HG03135 (cell line): Measurements from ENCODE around the gene AMFR.

Experiments used
- ATAC-seq: cut with Tn5 transposase; IDR thresholded peaks from one replicate; pipeline ENCODE4 v1.9.1; 2021; ENCODE audit warnings: mild to moderate bottlenecking, moderate library complexity; ENCODE audit not compliant: unreplicated experiment

Gene AMFR

DNA sequence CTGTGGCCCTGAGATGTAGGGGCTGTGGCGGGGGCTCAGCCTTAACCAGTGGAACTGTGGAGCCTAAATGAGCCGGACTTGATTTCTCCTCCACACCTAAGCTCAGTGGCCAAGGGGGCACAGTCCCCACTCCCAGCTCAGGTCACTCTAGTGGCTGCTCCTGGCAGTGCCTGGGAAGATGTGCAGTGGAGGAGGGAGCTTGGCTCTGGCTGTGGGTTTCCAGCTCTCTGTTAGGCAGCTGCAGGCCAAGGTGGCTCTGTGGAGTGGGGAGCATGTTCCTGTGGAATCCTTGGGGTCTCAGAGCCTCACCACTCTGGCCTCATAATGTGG, 76.3 kb downstream of the AMFR start:
- no peak for ATAC-seq

DNA sequence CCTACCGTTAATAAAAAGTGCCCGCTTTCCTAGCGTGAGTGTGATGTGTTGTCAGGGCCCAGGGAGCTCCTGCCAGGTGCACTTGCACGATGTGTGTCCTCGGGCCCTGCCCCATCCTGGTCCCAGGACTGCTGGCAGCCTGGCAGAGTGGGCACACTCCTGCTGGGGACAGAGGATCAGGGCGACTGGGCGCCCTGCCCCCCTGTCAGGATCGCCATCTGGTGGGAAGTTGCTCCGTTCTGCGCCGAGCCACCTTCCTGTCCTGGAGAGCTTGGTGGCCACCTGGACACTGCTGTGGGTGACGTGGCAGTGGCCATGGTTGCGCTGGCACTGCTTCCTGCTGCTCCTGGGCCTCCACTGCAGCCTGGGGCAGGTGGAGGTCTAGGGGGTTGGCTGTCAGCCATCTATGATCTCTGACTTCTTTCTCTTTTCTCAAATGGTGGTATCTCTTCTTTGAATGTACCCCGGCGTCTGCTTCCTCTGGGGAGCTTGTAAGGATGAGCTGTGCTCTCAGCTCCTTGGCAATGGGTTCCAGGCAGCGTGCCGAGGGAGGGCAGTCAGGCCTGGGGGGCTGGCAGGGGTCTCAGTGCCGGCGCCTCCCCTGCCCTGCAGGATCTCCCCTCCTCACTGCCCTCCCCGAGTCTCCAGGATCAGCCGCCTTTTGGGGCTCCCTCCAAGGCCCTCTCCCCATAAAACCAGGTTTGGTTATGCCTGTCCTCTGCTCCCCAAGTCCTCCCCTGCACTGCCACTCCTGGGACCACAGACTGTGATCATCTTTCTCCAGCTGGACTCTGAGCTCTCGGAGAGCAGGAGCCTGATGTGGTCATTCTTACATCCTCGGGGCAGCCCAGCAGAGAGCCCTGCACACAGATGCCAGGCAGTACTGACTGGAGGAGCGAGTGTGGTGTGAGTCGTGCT, 76.9 kb downstream of the AMFR start:
- ATAC-seq = no peak

DNA sequence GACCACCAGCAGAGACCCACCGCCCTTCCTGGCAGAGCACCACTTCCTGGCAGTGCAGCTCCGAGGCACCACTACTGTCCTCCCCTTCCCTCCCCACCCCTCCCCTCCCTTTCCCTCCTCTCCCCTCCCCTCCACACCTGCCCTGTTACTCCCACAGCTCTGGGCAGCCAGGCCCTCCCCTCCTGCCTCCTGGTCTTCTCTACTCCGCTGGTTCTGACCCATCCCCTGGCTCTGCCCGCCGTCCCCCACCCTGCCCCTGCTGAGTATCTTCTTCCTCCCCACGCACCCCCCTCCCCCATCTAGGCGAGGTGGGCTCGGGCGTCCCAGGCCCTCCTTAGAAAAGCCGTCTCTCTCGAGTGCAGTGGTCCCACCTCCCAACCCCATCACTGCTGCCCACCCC, 77.7 kb downstream of the AMFR start:
- ATAC-seq = no peak

GRCh38 chr16:56347166-56347565, 78.2 kb downstream of the AMFR start:
- no peak for ATAC-seq

DNA sequence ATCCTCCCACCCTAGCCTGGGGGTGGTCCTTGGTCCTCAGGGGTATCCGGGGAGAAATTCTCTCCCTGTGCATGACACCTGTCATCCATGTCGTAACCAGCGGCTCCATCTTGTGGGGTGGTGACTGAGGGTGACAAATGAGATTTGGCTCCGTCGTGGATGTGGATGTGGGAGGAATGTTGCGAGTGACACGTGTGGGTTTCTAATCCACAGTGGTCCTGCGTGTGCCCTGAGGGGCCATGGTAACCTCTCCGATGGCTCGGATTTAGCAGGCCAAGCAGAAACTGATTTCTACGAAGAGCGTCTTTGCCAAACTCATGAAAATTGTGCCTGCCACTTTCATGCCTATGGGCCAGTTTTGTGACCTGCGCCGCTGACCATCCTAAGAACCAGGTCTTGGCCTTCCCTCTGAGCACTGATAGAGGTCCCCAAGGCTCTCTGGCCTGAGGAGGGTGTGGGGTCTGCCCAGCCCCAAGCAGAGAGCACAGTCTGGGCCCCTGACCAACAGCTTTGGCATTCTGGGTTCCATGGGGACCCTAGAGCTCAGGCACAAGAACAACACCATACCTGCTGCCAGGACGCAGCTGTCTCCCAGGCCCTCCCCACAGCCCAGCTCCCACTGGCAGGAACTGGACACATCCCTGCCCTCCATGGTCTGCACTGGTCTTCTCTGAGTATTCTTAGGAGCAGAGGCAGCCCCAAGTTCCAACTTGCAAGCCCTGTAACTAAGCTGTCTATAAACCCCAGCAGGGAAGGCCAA, 79.0 kb downstream of the AMFR start:
- ATAC-seq = no peak

- no peak for ATAC-seq
Measured at GRCh38 chr16:56345406-56346050, 79.8 kb downstream of the AMFR start.

- ATAC-seq = no peak
Measured at GRCh38 chr16:56344518-56345405, 80.6 kb downstream of the AMFR start.

DNA sequence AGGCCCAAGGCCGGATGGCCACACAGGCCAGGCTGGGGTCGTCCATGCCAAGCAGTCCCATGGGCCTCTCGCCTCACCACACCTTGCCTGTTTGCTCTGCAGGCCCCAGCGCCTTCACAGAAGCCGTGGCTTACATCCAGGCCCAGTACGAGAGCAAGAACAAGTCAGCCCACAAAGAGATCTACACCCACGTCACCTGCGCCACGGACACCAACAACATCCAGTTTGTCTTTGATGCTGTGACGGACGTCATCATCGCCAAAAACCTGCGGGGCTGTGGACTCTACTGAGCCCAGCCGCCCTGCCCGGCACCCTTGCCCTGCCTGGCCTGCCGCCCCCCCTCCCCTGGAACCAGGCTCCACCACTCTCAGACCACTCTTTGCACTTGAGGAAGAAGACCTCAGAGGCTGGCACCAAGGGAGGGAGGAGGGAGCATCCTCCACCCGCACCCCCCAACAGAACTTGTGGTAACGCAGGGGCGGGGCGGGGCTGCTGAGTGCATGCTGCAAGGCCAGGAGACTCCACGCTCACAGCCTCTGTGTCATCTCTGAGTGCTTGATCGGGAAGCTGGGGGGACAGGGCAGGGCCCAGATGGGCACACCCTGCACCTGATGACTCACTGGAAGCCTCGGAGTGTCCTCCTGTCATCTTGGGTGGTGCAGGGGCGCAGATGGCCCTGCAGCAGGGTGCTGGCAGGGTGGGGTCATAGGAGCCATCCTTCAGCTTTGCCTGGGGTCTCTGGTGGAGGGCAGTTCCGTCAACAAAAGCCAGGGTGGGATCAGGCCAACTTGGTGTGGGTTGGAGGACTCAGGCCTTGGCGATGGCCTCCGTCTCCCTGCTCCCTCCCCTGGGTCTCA, 81.5 kb downstream of the AMFR start:
- ATAC-seq = no peak

GRCh38 chr16:56341656-56342399, 83.5 kb downstream of the AMFR start:
- ATAC-seq = no peak

- no peak for ATAC-seq
Measured at GRCh38 chr16:56340864-56341365, 84.4 kb downstream of the AMFR start.

- no peak for ATAC-seq
Measured at GRCh38 chr16:56340416-56340815, 84.9 kb downstream of the AMFR start.

DNA sequence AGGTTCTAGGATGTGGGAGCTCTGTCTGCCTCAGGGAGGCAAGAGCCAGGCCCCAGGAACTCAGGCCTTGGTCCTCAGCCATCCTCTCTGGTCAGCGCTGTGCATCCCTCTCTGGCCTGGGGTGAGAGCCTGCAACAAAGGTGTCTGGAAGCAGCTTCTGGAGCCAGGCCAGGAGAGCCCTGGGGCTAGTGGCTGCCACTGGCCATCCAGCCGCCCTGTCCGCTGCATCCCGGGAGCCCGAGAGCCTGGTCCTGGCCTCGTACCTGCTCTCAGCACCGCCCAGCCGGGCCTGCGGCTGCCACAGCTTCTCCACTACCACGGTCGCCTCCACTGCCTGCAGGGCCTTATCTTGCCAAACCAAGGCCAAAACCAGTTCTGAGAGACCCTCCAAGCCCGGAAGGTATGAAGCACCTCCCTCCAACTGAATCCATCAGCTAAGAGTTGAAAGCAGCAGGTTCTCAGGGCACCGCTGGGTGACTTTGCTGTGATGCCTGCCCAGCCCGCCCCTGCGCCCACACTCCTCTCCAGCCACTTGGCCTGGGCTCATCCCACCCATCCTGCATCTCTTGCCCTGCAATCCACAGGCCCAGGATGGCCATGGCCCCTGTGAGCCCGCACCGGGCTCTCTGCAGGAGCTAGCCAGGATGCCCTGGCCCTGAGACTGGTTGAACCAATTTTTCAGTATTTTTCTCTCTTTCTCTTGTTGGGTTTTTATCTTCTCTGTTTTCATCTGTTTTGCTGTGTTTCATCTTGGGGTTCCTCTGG, 85.7 kb downstream of the AMFR start:
- ATAC-seq = no peak

- ATAC-seq = no peak
Measured at GRCh38 chr16:56338566-56339318, 86.6 kb downstream of the AMFR start.

GRCh38 chr16:56337858-56338325, 87.5 kb downstream of the AMFR start:
- ATAC-seq = no peak

- ATAC-seq = no peak
Measured at GRCh38 chr16:56337131-56337857, 88.1 kb downstream of the AMFR start.

GRCh38 chr16:56336711-56337110, 88.6 kb downstream of the AMFR start:
- ATAC-seq = no peak
